Panc1 (cell line): ENCODE data around the gene DCAF5. TPM values are rescaled to one million over a fixed set of nuclear protein-coding genes. Genes with fewer than 3 reads are reported as not detected.

Experiments used
- ATAC-seq: fragments of 200-7000 bp; cut with Tn5 transposase; 2 replicates; pipeline ENCODE4 v1.9.1; 2020; ENCODE audit warnings: mild to moderate bottlenecking, moderate library complexity
- BruUV-seq: library from RNA; stranded (reverse); fragments of 400-500 nt; replicated peaks from 2 replicates; lab custom pipeline; 2021; lab: Mats Ljungman, UMichigan
- CTCF ChIA-PET: fragments of 300-600 bp; sonication (Branson Sonifier 250); formaldehyde crosslinking; loops from one replicate; lab custom pipeline; 2022; ENCODE audit warnings: antibody characterized with exemption; lab: Charles Lee
- POLR2A ChIA-PET: fragments of 300-600 bp; sonication (Branson Sonifier 250); formaldehyde crosslinking; loops from one replicate; lab custom pipeline; 2022; ENCODE audit warnings: antibody characterized with exemption; lab: Charles Lee
- DNase-seq: peaks from one replicate; pipeline ENCODE4 v3.0.0-alpha.2; 2010; ENCODE audit warnings: low read depth, low spot score
- H3K27ac ChIP-seq: 2 replicates; pipeline ENCODE4 v1.5.1; 2011; ENCODE audit warnings: mild to moderate bottlenecking, low read length, inconsistent platforms
- H3K27me3 ChIP-seq: fragments of 200-500 bp; sonication (Bioruptor generic); 2 replicates; pipeline ENCODE4 v1.6.0; 2014; ENCODE audit warnings: low read length, inconsistent platforms; ENCODE audit not compliant: control insufficient read depth, insufficient read depth
- H3K36me3 ChIP-seq: fragments of 200-500 bp; sonication (Bioruptor generic); 2 replicates; pipeline ENCODE4 v1.5.1; 2014; ENCODE audit warnings: inconsistent platforms, mild to moderate bottlenecking, low read length, moderate library complexity; ENCODE audit not compliant: control insufficient read depth, insufficient read depth
- H3K4me1 ChIP-seq: 2 replicates; pipeline ENCODE4 v1.5.1; 2011; ENCODE audit warnings: inconsistent platforms, mild to moderate bottlenecking, low read length, moderate library complexity; ENCODE audit not compliant: control insufficient read depth, insufficient read depth
- H3K4me3 ChIP-seq, 2 experiments: 2 replicates each; pipeline ENCODE4 v1.5.1; 2011 to 2012; ENCODE audit warnings: low read depth in 2 of 2, low read length in 2 of 2, mild to moderate bottlenecking in 2 of 2, inconsistent platforms in 1 of 2, moderate library complexity in 1 of 2
- H3K9me3 ChIP-seq: fragments of 200-500 bp; sonication (Bioruptor generic); 2 replicates; pipeline ENCODE4 v1.5.1; 2014; ENCODE audit warnings: low read depth, mild to moderate bottlenecking, inconsistent platforms, low read length, moderate library complexity; ENCODE audit not compliant: control insufficient read depth, insufficient read depth
- CTCF ChIP-seq: fragments of 450-650 bp; IDR thresholded peaks from 2 replicates; pipeline ENCODE4 v1.5.1; 2017; ENCODE audit warnings: mild to moderate bottlenecking
- POLR2AphosphoS5 ChIP-seq: IDR thresholded peaks from 2 replicates; pipeline ENCODE4 v1.6.1; 2012; ENCODE audit warnings: mild to moderate bottlenecking, low read depth, low read length, moderate library complexity
- REST ChIP-seq, 2 experiments: IDR thresholded peaks; 2 replicates each; pipeline ENCODE4 v1.6.1; 2011 to 2012; ENCODE audit warnings: low read depth in 2 of 2, control low read depth in 1 of 2, low read length in 1 of 2, mild to moderate bottlenecking in 1 of 2, moderate library complexity in 1 of 2; ENCODE audit not compliant: insufficient read depth in 1 of 2
- SIN3A ChIP-seq: IDR thresholded peaks from 2 replicates; pipeline ENCODE4 v1.6.1; 2012; ENCODE audit warnings: low read depth, mild to moderate bottlenecking, low read length, moderate library complexity, borderline replicate concordance; ENCODE audit not compliant: insufficient read depth
- TCF7L2 ChIP-seq: IDR thresholded peaks from 2 replicates; pipeline ENCODE4 v1.6.1; 2011; ENCODE audit warnings: mild to moderate bottlenecking, low read depth, low read length, inconsistent platforms
- in situ Hi-C: cut with HindIII; loops from 2 replicates; pipeline ENCODE4 v1.10.0; 2016; ENCODE audit warnings: low sequenced_read_pairs, low pct_unique_long_range_greater_than_20kb
- intact Hi-C: fragments of 100-400 bp; cut with micrococcal nuclease; formaldehyde crosslinking; loops from one replicate; pipeline ENCODE4 v1.10.0; 2022; ENCODE audit not compliant: unreplicated experiment
- total RNA-seq: library from RNA; stranded (reverse); gene quantifications from one replicate; pipeline ENCODE4 v1.2.1, GENCODE V29; 2021; ENCODE audit not compliant: unreplicated experiment

DCAF5 gene
- total RNA-seq, 1 experiment from 2014 or later = 27.6 TPM

GRCh38 chr14:69068744-69069421 is 84.0 kb downstream of the DCAF5 start:
- no peak overlapping the region for H3K27ac ChIP-seq
- in situ Hi-C loops = no loop called here
- no peak for DNase-seq

More at GRCh38 chr14:69068744-69069421, 84.0 kb downstream of the DCAF5 start:
- no TSS peak for BruUV-seq
- intact Hi-C loops = no loop called here
- Histone ChIP-seq H3K4me1 (no peaks in the 10 kb centered on the region), H3K27me3 (no peaks in the 10 kb centered on the region), H3K36me3 (peaks cover 2% of the 10 kb centered on the region; the same call in 1 of the 2 replicates), H3K9me3 (no peaks in the 10 kb centered on the region), H3K4me3 (no peak overlapping the region)
- no peak for ATAC-seq
- TF ChIP-seq CTCF (no peak), POLR2AphosphoS5 (no peak), REST (IDR thresholded peaks at IDR 0.05; ENCODE audit: insufficient read depth in 1 of 2, low read depth in 2 of 2, low read length in 1 of 2) (no peak), TCF7L2 (no peak), SIN3A (no peak)
- ChIA-PET CTCF (no interaction called here), POLR2A (no interaction called here)
